Bronchial epithelial cell (primary cell): ENCODE measurements around the gene EFNA5. TPM values are rescaled to one million over a fixed set of nuclear protein-coding genes. Genes with fewer than 3 reads are reported as not detected.

Experiments
- DNase-seq: peaks from one replicate; pipeline ENCODE4 v3.0.0-alpha.2; 2010; ENCODE audit warnings: low read depth
- FAIRE-seq: peaks from 2 replicates; lab custom pipeline; 2011; peaks lifted over from hg19 to GRCh38; lab: Jason Lieb, UNC
- H3K27me3 ChIP-seq: 2 replicates; pipeline ENCODE4 v1.5.1; 2011; ENCODE audit warnings: low read length; ENCODE audit not compliant: control insufficient read depth, insufficient read depth
- H3K36me3 ChIP-seq: 2 replicates; pipeline ENCODE4 v1.5.1; 2011; ENCODE audit warnings: low read length; ENCODE audit not compliant: control insufficient read depth, insufficient read depth
- H3K4me3 ChIP-seq: 2 replicates; pipeline ENCODE4 v1.5.1; 2011; ENCODE audit warnings: mild to moderate bottlenecking, low read depth, low read length, control low read depth
- total RNA-seq: library from RNA; depleted of rRNA; stranded (reverse); fragments of >200 nt; gene quantifications from 2 replicates; pipeline ENCODE4 v1.2.1, GENCODE V29; 2014
- TF ChIP-seq, protein P1 (sequence below): IDR thresholded peaks from 2 replicates; pipeline ENCODE4 v1.5.1; 2011; ENCODE audit warnings: mild to moderate bottlenecking, moderate library complexity, low read length, control low read depth, inconsistent platforms; ENCODE audit not compliant: insufficient read depth, severe bottlenecking

Gene EFNA5
- total RNA-seq, 1 donor from 2014 or later: 3.9 TPM

GRCh38 chr5:107598958-107599357, 71.8 kb downstream of the EFNA5 start:
- no peaks in the 10 kb centered on the region for H3K36me3 ChIP-seq
- no peak overlapping the region for H3K4me3 ChIP-seq
- no peaks in the 10 kb centered on the region for H3K27me3 ChIP-seq
- FAIRE-seq: no peak
- no peak for DNase-seq
- TF ChIP-seq, protein P1, sequence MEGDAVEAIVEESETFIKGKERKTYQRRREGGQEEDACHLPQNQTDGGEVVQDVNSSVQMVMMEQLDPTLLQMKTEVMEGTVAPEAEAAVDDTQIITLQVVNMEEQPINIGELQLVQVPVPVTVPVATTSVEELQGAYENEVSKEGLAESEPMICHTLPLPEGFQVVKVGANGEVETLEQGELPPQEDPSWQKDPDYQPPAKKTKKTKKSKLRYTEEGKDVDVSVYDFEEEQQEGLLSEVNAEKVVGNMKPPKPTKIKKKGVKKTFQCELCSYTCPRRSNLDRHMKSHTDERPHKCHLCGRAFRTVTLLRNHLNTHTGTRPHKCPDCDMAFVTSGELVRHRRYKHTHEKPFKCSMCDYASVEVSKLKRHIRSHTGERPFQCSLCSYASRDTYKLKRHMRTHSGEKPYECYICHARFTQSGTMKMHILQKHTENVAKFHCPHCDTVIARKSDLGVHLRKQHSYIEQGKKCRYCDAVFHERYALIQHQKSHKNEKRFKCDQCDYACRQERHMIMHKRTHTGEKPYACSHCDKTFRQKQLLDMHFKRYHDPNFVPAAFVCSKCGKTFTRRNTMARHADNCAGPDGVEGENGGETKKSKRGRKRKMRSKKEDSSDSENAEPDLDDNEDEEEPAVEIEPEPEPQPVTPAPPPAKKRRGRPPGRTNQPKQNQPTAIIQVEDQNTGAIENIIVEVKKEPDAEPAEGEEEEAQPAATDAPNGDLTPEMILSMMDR: no peak

DNA sequence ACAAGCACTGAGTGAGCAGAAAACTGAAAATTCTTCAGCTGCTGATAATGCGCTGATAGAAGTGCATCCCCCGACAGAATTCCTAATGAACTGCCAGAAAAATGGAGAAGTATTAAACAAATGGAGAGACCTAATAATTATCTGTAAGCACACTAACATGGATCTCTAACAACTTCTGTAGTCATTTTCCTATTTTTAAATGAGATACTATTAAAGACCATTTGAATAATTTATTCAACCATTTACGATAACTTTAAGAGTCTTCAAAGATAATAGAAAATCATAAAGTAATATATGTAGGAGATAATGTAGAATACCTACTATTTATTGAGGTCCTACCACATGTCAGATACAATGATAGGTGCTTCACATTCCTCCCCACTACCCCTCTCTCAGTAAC, 72.9 kb downstream of the EFNA5 start:
- TF ChIP-seq, protein P1: no peak
- Histone ChIP-seq H3K27me3 (no peaks in the 10 kb centered on the region), H3K4me3 (no peak overlapping the region), H3K36me3 (no peaks in the 10 kb centered on the region)
- no peak for DNase-seq
- FAIRE-seq: no peak

DNA sequence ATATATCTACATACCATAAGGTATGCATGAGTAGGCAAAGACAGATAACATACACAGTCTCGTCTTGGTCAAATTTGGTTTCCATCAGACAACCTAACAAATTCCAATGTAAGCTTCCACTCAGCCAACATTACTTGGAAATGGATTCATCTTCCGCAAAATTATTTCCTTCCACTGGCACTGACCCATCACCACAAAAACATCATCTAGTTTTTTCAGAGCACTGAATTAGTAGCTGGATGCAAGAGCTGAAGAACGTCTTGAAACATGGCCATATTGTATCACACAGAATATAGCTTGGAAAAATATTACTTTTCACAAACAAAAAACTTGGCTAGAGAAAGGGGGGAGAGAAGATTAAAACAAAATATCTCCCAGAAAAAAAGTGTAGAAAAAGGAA, 73.5 kb downstream of the EFNA5 start:
- H3K27me3 ChIP-seq: no peaks in the 10 kb centered on the region
- DNase-seq: no peak
- FAIRE-seq: no peak
- H3K4me3 ChIP-seq: no peak overlapping the region
- no peaks in the 10 kb centered on the region for H3K36me3 ChIP-seq
- TF ChIP-seq, protein P1: no peak

DNA sequence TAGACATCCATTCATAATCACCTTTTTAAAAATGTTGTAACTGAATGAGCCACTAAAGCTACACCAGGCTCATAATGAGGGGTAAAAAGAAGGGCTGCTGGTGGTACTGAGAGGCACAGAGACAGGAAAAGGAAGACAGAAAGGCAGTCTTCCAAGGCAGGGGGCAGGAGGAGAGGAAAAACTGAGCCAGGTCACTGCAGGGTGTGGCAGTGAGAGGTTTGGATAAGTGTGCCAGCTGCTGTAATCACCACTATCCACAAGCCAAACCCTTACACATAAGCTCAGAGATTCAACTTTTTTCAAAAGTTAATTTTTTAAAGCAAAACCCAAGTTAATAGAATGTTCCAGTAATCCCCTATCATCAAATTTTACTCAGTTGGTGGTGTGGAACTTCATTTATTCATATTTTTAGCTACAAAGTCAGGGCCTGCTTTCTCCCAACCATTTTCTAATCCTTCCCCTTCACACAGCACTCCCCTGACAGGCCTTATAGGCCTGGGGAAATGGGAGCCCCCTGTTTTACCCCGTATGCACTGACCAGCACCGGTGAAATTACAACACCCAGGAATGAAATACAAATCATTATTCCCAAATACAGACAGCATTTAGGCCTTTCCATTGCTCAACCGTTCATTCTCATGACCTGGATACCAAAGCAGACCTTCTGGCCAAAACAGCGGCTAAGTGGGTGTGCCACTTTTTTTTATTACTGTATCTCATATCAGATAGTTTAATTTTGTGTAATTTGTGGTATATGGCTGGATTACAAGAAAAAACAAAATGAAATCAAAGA, 76.3 kb downstream of the EFNA5 start:
- no peaks in the 10 kb centered on the region for H3K36me3 ChIP-seq
- no peak overlapping the region for H3K4me3 ChIP-seq
- DNase-seq (no peak), FAIRE-seq (no peak)
- TF ChIP-seq, protein P1: no peak
- no peaks in the 10 kb centered on the region for H3K27me3 ChIP-seq

GRCh38 chr5:107593009-107593408, 77.7 kb downstream of the EFNA5 start:
- no peak for FAIRE-seq

More at GRCh38 chr5:107593009-107593408, 77.7 kb downstream of the EFNA5 start:
- TF ChIP-seq, protein P1: no peak
- H3K4me3 ChIP-seq: no peak overlapping the region
- no peak for DNase-seq
- no peaks in the 10 kb centered on the region for H3K27me3 ChIP-seq
- no peaks in the 10 kb centered on the region for H3K36me3 ChIP-seq
